ENCODE measurements around the gene TMEM252.

Gene TMEM252

DNA sequence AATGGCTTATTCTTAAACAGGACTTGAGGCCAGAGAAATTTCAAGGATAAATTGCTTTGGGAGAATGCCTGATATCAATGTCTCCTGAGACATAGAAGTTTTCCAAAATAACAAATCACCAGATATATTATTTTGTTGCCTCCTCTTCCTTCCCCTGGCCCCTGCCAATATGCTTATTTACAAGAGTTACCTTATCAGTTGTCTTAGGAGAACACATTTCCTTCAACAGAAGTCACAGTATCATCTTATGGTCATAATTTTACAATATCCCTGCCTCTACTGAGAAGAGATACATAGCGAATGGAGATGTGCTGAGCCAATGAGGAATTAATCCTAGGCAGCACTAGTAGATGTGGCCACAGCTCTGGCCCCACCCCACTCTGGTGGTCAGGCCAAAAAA lies 43.1 kb downstream of the TMEM252 start:
- DNase-seq = no peak

DNA sequence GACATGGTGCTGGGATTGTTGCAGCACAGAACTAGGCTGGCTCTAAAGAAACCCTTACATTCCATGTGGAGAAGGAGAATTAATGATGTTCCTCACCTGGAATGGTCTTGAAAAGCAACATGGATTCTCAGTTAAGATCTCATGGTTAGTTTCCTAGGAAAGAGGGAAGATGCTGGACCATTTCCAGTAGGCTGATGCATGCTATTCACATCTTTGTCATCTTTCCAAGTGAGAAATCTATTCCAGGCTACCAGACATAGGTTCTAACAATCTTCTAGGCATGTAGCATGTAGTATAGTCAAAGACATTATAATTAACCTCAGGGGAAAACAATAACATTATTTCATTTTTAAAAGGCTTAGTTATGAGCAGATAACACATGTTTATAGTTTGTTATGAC lies 44.3 kb downstream of the TMEM252 start:
- DNase-seq = peak in 1 of 2 experiments; percentile 58

DNA sequence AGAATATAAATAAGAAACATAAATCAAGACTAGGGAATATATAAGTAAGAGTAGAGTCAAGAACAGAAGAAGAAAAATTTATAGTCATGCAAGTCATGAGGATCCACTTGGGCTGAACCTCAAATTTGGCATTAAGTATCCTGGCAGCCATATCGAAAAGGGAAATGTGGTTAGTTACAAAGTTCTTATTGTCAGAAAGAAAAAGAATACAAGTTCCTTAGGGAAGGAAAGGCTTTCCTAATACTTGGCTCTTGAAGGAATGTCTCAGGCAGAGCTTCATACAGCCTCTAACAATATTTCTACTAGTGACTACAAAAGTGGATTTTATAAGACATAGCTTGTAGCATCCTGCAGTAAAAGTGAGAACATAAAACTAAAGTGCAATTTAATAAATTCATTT lies 45.4 kb downstream of the TMEM252 start:
- DNase-seq = no peak

DNA sequence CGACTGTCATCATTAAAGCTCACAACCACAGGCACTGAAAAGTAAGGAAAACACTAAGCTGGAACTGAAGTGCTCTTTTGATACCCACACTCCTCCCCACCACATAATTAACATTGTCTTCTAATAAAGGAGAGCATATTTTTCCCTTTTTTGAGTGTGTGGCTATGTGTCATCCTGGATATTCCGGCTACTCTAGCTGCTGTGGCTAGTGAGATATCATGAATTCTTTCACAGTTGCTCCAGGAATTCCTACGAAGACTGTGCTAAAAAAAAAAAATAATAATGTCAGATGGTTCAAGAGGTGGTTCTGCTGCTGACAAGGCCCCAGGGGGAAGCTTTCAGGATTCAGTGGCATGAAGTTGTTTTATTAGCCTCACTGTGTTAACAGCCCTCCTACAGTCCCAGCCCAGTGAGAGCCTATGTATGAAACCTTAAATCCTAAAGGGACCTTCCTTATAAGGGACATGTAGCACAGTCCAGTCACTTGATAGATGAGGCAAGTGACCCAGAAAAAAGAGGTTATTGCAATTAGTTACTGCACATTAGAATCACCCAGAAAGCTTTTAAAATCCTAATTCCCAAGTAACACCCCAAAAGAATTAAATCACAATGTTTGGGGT lies 46.6 kb downstream of the TMEM252 start:
- DNase-seq = no peak

DNA sequence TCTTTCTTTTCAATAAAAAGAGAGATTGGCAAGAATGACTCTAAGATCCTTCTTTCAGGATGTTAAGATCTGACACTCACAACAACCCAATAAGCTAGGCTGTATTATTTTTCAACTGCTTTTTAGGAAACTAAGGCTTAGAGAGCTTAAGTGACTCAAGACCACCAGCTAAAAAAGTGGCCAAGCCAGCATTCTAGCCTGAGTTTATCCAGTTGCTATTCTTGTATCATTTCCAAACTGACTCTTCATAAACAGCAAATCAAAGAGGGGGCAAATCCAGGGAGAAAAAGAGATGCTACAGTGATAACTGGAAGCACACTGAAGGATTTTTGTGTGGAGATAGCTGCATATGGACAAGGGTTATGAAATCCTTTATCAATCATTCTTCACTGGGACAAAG lies 47.1 kb downstream of the TMEM252 start:
- no peak for DNase-seq

DNA sequence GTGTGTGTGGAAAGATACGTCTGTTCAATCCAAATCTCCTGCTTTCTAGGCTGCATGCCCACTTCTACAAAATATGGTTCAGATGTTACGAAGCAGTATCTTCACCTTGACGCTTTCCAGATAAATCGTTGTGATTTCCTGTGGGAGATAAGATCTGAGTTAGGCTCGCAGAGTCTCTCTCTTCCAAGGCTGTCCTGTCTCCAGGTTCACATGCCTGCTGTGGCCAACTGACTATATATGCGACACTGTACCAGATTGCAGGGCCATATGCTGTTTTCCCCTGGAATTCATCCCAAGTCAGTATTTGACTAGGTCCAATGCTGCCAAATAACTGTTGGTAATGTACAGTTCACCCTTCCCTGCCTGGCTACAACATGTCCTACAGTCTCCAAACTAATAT lies 47.9 kb downstream of the TMEM252 start:
- DNase-seq = peak; percentile 91 to 94

DNA sequence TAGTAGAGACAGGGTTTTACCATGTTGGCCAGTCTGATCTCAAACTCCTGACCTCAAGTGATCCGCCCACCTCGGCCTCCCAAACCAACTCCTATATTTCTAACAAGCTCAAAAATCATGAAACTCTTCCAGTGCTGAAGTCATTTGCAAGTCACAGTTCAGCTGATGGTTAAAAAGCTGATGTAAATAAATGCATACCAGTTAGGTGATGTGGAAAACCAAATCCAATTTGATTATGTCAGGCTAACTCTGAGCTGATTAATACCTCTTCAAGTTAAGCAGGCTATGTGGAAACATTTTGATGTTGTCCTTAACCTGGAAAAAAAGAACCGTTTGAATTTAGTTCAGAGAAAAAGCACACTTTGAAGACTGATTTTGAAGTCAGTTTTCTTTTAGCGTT lies 51.0 kb downstream of the TMEM252 start:
- DNase-seq = no peak

DNA sequence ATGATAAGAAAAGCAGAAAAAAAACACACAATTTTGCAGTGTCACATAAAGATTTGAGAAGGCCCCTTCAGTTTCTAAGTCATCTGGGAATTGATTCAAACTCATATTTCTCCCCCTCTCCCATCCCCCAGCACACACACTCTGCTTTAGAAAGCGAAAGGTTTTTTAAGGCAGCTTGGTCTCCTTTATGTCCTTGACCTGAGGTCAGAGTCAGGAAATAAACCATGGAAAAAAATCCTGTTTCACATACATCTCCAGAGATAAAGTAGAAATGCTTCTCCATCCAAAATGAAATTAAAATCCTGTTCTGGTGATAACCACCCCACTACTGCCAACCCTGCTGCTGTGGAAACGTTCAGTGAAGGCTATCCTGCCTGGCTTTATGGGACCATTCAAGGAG lies 52.6 kb downstream of the TMEM252 start:
- DNase-seq = no peak

Data from NCI-H446 (cell line).